ENCODE data around the gene MOB3A.

Gene MOB3A

DNA sequence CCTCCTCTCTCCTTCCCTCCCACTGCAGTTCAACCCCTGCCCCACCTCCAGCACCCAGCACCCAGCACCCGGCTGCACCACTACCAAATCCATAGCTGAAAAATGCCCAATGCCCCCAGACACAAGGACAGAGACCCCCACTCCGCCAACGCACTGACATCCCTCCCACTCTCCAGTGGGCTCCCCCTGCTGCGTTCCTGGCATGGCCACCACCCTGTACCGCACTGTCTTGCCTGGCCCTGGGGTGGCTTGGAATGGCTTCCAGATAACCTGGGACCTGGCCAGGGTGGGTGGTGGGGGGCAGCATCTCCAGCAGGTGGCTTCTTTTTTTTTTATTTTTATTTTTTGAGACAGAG, 39.3 kb downstream of the MOB3A start:
- no peak for DNase-seq

DNA sequence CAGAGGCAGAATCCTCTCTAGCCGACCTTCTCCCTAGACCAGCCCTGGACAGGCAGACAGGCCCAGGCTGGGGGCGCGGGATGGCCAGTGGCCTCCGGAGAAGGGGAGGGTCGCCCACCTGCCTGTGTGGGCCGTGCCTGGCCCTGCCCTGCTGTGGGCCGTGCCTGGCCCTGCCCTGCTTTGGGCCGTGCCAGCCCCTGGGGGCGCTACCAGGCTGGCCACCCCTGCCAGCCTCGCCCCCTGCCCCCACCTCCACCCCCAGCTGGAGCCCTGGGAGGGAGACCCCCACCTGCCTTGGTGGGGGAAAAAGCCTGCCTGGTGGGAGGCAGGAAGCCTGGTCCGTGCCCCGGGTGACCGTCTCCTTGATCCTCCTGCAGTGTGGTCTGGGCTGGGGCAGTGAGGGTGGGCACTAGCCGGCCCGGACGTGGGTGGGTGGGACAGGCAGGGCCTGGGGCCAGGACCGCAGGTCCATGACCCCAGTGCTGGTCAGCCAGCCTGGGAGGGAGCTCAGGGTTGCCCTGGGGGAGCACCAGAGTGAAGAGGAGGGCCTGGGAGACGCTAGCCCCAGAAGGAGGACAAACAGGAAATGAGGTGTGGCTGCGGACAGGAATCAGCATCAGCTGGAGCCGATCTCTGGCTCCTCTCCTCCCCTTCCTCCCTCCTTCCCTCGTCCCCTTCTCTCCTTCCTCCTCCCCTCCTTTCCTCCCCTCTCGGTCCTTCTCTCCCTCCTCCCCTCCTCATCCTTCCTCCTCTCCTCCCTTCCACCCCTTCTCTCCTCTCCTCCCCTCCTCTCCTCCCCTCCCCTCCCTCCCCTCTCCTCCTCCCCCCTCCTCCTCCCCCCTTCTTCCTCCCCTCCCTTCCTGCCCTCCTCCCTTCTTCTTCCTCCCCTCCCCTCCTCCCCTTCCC, 39.9 kb downstream of the MOB3A start:
- peak; percentile 32 for DNase-seq

- DNase-seq: no peak
Measured at GRCh38 chr19:2054763-2055162, 41.4 kb downstream of the MOB3A start.

DNA sequence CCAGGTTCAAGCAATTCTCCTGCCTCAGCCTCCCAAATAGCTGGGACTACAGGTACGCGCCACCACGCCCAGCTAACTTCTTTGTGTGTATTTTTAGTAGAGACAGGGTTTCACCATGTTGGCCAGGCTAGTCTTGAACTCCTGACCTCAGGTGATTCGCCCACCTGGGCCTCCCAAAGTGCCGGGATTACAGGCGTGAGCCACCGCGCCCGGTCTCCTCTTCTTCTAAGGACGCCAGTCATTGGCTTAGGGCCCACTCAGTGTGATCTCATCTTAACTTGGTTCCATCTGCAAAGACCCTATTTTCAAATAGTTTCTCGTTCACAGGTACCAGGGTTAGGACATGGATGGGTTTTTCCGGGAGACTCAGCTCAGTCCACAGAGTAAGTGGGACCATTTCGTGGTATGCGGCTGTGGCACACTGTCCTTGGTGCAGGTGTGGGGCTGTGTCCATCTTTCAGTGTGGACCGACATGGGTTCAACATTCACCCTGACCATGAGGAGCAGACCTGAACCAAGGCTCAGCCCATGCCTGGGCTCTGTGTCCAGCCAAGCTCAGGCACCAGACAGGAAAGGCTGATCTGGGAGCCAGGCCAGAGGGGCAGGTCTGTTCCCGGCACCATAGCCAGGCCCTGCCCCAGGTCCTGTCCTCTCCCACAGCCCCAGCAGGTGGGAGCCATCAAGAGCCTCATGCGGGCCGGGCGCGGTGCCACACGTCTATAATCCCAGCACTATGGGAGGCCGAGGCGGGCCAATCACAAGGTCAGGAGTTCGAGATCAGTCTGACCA, 42.3 kb downstream of the MOB3A start:
- no peak for DNase-seq

GRCh38 chr19:2051773-2052704, 44.1 kb downstream of the MOB3A start:
- peak; percentile 32 for DNase-seq

DNA sequence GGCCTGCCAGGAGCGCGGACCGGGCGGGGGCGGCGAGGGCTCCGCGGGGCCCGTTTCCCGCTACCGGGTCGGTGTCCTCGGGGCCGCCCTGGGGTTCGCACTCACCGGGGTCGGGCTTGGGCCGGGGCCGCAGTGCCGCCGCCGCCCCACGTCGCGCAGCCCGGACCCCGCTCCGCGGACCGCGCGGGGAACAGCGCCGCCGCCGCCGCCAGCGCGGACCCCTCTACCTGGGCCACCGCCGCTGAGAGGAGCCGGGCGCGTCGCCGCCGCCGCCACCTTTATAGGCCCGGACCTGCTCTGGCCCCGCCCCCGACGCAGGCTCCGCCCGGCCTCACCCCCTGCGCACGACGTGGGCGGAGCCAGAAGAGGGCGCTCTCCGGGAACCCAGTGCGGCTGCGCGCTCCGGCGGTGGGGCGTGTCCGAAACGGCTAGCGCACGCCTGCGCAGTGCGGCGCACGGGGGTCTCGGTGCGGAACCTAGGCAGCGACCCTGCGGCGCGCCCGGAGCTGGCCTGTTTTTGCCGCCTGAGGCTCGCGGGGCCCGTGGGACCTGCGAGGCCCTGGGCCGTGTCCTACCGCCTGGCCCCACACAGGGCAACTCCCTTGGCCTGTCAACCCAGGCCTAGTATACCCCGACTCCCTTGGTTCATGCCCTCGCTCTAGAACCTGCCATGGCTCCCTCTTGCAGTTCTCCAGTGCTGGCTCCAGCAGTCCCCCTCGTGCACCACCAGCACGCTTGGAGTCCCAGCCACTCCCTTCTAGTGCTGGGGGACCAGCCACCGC, 44.9 kb downstream of the MOB3A start, which contains the start of gene MKNK2:
Gene MKNK2, minus strand, starts transcription at position 254 of the 782 bp plus-strand sequence. CDS start 393 bp downstream, outside the sequence.
- DNase-seq: peak; percentile 82

GRCh38 chr19:2050349-2050990, 45.7 kb downstream of the MOB3A start:
- no peak for DNase-seq

DNA sequence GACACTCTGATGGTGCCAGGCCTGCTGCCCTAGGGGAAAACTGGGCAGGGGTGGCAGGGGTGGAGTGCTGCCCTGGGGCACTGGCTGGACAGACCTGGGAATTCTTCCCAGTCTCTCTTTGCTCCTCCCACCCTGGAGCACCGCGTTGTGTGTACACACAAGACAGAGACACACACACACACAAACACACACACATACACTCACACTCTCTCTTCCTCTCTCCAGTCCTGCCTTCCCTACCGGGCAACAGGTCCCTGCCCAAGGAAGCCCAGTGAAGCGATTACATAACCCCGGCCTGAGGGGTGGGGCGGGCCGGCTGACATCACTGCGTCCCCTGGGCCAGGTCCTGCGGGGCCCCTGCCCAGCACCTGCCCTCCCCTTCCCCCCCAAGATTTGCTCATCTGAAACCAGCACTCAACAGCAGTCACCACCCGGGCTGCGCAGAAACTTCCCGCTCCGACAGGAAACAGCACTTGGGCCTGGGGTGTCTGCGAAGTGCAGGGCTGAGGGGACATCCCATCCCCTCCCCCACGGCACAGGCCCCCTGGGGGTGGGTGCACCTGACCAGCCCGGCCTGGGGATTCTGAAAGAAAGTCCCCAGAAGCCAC, 46.3 kb downstream of the MOB3A start:
- DNase-seq: peak; percentile 26

- DNase-seq: no peak
Measured at GRCh38 chr19:2048959-2049740, 47.0 kb downstream of the MOB3A start.

GRCh38 chr19:2048104-2048958, 47.8 kb downstream of the MOB3A start:
- DNase-seq: no peak

GRCh38 chr19:2047449-2048103, 48.5 kb downstream of the MOB3A start:
- no peak for DNase-seq

- DNase-seq: no peak
Measured at GRCh38 chr19:2047076-2047448, 49.1 kb downstream of the MOB3A start.

DNA sequence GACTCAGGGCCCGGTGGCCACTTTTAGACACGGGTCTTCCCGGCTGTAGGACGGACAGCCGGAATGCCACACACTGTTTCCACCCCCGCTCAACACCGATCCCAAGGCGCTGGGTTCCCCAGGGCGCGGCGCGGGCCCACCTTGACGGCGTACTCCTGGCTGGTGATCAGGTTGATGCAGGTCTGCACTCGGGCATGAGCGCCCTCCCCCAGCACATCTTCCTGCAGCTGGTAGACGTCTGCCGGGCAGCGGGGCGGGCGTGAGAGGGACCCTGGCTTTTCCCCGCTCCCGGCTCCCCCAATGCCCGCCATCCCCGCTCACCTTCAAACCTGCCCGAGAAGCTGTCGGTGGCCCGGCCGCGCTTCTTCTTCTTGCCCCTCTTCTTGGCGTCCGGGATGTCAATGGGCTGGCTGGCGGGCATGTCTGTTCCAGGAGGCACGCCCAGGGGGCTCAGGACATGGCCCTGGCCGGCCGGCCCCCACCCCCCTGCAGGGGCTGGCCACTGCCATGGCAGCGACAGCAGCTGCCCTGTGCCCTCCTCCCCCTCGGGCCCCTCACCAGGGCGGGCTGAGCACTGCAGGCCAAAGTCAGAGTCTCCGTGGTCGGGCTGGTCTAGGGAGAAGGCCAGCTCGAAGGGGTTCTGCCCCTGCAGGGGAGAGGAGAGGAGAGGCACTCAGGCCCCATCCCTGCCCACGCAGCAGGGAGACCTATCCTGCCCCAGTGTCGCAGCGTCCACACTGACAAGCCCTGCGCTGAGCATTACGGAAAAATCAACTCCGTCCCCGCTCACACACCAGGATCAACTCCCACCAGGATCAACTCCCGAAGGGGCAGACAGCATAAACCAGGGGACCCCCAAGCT, 49.8 kb downstream of the MOB3A start:
- no peak for DNase-seq

DNA sequence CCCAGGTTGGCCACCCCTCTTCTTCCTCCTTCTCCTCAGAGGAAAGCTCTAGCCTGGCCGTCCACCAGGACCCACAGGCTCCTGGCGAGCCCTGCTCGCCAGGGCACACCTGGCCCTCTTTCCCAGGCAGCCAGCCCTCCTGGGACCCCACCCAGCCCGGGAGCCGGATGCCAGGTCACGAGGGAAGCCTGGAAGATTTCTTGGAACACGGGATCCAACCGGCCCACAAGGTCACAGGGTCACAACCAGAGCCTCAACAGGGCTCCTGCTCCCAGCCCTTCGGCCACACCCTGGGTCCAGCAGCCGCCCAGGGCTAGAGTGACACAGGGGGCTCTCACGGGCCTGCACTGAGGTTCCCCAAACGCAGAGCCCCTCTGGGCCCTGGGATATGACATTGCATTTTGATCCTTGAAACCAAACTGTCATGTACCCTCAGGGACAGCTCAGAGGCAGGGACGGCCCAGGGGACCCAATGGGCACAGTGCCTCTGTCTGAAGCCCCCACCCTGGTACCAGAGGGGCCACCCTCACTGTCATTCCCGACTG, 50.6 kb downstream of the MOB3A start:
- no peak for DNase-seq

DNA sequence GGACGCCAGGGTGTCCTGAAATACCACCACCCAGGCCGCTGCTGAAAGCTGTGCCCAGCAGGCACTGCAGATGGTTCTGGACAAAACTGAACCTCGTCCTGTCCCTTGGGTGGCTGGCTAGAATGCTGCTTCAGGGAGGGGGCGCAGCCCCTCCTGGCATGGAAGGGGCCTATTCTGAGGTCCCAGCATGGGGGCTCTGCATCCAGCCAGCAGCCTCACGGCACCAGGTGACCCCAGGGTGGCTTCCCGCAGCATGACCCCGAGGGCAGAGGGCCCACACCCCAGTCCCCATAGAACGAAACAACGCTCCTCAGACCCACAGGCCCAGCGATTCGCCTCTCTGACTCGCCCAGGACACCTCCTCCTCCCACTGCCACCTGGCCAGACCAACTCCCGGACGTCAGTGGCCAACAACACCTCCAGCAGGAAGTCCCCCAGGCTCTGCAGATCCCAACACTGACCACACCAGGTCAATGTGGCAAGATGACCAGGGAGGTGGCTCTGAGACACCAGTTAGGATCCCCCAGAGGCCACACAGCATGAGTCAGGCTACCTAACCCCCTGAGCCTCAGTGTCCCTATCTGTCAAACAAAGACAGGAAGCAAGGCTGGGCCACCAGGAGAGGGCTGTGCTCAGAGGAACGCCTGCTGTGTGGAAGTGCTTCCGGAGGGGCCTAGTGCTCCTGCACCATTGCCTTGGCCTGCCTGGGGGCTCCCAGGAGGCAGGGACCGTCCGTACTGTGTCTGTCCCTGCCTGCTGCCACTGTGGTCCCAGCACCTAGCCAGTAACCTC, 51.2 kb downstream of the MOB3A start:
- DNase-seq: no peak

GRCh38 chr19:2043961-2044708, 52.0 kb downstream of the MOB3A start:
- no peak for DNase-seq
